NCI-H446 (cell line): ENCODE data around the gene IRS1.

Source experiments
- DNase-seq, 2 experiments: peaks; one replicate each; lab custom pipeline; 2025; lab: John Stamatoyannopoulos, UW

IRS1 gene

DNA sequence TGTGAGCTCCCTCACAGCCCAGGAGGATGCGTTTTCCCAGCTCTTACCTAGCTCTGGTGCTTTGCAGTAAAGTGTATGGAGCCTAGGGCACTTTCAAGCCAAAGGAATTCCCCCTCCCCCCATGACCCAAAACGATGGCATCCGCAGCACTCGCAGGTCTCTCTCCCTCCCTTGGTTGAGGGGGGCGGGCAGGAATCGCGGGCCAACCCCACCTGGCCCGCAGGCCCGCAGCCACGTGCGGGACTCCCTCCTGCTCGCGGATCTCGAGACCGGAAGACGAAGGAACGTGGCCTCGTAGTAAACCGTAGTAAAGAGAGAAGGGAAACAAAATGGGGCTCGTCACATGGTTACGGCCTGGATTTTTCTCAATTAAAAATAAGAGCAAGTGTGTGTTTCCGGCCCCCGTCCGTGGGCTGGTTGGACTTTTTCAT, 8.5 kb downstream of the IRS1 start:
- peak; percentile 41 to 73 for DNase-seq

DNA sequence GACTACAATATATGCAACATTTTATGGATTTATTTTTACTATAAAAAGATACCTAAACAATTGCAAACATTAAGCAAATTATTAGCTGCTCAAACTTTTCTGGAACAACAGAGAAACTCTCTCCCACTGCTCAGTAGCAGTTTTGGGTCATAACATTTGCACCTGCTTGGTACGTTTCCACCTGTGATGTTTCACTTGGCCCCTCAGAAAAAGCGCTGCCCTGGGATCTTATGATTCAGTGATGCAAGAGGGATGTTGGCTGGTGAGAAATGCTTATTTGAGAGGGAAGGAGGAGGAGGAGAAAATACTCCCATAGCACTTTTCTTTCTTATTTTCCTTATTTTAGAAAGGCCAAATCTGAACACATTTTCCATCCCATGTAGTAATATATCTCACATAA, 9.2 kb downstream of the IRS1 start:
- no peak for DNase-seq

DNA sequence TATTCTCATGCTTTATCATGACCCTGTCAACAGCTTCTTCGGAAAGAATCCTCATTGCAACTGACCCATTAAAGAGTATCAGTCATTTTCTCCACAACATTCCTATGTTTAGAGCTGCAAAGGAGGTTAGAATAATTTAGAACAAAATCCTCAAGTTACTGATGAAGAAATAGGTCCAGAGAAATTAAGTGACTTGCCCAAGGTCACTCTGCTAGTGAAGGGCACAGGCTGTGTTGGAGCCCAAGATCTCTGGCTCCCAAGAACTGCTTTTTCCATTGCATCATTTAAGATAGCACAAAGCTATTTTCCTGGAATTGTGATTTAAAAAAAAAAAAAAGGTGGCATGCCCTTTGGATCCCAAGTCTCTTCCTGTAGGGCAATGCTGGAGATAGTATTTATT, 9.6 kb downstream of the IRS1 start:
- no peak for DNase-seq

DNA sequence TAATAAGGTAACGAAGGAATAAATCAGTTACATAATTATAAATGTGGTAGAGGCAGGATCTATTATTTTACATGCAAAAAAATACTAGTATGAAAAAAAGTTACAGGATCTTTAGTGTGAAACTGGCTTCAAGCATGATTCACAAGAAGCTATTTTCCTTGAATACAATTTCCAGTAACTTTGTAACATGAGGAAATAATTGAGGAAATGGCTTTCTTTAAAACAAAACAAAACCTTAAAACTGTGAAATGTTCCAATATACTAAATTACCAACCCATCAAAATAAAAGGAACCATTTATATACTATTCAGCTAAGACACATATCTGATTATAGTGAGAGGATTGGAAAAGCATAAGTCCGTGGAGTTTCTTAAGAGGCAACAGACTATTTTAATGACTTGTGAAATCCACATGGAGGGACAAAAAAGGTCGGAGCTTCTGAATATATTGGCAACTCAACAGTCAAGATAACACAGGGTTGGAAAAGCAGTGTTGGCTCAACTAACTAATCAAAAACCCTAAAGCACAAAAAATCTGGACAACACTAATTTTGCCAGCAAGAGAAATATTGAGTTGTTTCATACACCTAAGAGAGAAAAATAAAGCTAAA, 10.6 kb downstream of the IRS1 start:
- DNase-seq = no peak

- no peak for DNase-seq
Observed at GRCh38 chr2:226788064-226788463, 11.6 kb downstream of the IRS1 start.

GRCh38 chr2:226783885-226784284, 15.7 kb downstream of the IRS1 start:
- DNase-seq = no peak

DNA sequence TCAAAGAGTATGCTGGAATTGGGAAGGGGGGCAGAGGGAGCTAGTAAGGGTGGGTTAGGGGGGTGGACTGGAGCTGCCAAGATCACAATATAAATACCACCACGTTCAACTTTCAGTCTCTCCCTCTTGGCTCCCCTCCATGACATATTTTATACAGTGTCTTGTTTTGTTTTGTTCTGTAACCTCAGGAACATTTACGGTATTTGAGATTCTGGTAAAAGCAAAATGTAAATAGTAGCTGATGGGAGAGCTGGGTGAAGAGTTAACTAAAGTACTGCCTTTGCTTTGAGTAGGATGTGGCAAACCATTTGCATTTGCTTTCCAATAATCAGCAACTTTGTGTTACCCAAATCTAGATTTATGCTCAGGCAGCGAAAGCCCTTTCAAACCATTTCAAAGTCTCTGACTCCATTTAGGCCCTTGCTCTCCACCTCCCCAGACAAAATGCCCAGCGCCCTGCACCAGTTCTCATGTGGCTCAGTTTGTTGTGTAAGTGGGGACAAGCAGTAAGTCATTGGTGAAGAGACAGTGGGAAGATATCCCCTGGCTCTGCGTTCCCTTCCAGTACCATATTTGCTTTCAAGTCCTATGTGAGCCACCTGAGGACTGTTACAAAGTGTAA, 17.4 kb downstream of the IRS1 start:
- no peak for DNase-seq

GRCh38 chr2:226780431-226780830, 19.2 kb downstream of the IRS1 start:
- no peak for DNase-seq

DNA sequence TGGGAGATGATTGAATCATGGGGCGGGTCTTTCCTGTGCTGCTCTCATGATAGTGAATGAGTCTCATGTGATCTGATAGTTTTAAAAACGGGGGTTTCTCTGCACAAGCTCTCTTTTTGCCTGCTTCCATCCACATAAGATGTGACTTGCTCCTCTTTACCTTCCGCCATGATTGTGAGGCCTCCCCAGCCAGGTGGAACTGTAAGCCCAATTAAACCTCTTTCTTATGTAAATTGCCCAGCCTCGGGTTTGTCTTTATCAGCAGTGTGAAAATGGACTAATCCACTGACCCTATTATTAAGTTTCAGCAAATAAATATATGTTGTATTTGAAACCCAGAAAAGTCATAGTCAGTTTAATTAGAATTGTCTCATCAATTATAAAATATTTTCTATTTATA, 22.0 kb downstream of the IRS1 start:
- no peak for DNase-seq

DNA sequence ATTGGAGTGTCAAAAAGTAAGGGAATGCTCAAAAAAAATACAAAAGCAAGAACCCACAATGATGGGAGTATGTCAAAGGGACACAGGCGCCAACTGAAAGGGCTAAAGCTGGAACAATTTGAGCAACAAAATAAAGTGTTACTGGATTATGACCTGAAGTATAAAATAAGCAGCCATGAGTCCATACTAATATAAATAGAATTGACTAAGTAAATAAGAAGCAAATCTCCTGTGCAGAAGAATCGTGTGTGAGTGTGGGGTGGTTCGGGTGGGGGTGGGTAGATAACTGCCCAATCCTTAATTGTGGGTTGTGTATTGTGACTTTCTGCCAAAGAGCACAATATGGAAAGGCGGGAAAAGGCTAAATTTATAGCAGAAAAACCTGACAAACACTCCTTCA, 23.5 kb downstream of the IRS1 start:
- no peak for DNase-seq

- no peak for DNase-seq
Observed at GRCh38 chr2:226775032-226775509, 24.5 kb downstream of the IRS1 start.

DNA sequence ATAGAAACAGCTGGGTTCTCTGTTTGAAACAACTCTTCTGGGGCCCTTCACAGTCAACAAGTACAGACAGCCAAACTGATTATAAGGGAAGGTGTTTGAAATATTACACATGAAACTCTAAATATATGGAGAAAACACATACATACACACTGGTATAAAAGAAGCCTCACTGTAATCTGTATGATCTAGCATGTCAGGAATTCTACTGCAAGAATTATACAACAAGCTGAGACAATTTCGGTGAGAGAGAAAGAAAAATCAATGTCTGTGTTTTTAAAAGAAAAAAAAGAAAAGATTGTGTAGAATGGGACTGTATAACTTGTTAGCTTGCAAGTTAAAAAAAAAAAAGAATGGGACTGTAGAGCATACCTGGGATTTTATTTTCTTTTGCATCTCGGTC, 26.3 kb downstream of the IRS1 start:
- no peak for DNase-seq

- no peak for DNase-seq
Observed at GRCh38 chr2:226772389-226773179, 27.0 kb downstream of the IRS1 start.

DNA sequence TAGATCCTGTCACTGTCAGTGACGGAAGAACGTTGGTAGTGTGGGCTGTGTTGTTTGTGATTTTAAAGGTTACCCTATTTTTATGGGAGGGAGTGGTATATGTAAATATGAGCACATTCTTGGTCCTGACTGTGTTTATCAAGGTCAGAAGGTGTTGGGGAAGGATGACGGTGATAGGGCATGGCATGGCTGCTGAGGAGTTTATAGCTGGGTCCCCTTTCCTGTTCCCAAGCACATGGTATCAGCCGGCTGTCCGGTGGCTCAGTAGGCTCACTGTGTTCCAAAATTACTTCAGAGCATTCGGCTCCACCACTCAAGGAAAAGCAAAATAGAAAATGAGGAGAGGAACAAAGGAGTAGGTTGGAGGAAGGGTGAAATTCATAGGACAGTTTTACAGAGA, 28.6 kb downstream of the IRS1 start:
- no peak for DNase-seq

GRCh38 chr2:226767056-226767813, 32.4 kb downstream of the IRS1 start:
- DNase-seq = no peak

GRCh38 chr2:226766352-226767055, 33.1 kb downstream of the IRS1 start:
- no peak for DNase-seq

DNA sequence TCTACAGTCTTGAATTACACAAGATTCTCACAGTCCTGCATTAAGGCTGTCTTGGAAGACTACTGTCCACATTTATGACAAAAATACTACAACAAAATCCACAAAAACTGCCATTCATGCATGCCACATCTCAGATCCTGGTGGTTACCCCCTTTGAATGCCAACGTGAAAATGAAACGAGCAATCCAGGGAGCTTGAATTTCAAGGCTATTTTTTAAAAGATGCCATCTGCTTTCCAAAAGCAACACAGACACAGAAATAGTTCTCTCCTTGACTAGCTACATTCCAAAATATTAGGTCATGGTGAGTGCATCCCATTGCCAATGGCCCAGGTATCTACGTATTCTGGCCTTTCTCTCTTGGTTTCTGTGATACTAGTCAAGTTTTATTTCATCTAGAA, 36.3 kb downstream of the IRS1 start:
- DNase-seq = peak in 1 of 2 experiments; percentile 32

DNA sequence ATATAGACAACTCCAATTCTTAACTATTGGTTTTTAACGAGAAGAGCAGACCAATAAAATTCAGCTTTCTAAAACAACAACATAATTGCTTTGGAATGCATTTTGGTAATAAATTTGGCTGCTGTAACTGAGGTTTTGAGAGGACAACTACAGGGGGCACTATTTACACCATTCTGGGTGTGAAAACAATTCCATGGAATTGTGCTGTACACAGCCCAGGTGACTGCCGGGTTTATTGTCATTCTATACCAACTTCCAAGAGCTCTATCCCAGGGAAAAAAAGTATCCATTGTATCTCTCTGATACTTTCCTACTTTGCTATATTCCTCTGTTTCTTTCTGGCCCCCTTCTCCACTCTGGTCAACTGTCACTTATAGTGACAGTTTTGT, 38.4 kb downstream of the IRS1 start:
- no peak for DNase-seq

- peak in 1 of 2 experiments; percentile 63 for DNase-seq
Observed at GRCh38 chr2:226760412-226761194, 39.0 kb downstream of the IRS1 start.

DNA sequence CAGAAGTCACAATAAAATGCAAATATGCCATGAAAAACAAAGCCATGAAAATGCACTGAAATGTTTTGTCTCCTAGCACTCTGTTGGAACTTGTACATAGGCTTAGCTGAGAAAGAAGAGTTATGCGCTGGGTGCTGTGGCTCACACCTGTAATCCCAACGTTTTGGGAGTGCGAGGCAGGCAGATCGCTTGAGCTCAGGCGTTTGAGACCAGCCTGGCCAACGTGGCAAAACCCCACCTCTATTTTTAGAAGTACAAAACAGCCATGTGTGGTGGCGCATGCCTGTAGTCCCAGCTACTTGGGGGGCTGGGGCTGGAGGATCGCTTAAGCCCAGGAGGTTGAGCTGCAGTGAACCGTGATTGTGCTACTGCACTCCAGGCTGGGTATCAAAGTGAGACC, 39.9 kb downstream of the IRS1 start:
- DNase-seq = no peak
